Neural crest cell (in vitro differentiated cells): ENCODE results near the gene COX6B1. TPM values are rescaled to one million over a fixed set of nuclear protein-coding genes. Genes with fewer than 3 reads are reported as not detected.

Source experiments
- DNase-seq: peaks from one replicate; pipeline ENCODE4 v3.0.0; 2021; ENCODE audit warnings: low read depth, mixed read lengths, low spot score
- H3K27ac Mint-ChIP-seq: one replicate; pipeline ENCODE4 v1.8.0; 2021; ENCODE audit warnings: mild to moderate bottlenecking, mixed read lengths; ENCODE audit not compliant: unreplicated experiment
- H3K27me3 Mint-ChIP-seq: 2 replicates; pipeline ENCODE4 v1.8.0; 2021; ENCODE audit warnings: low read depth, mild to moderate bottlenecking, mixed read lengths
- H3K36me3 Mint-ChIP-seq: 2 replicates; pipeline ENCODE4 v1.8.0; 2021; ENCODE audit warnings: low read depth, mild to moderate bottlenecking, mixed read lengths
- H3K4me1 Mint-ChIP-seq: 2 replicates; pipeline ENCODE4 v1.8.0; 2021; ENCODE audit warnings: mixed read lengths
- H3K4me3 Mint-ChIP-seq: one replicate; pipeline ENCODE4 v1.8.0; 2021; ENCODE audit warnings: mild to moderate bottlenecking, mixed read lengths
- H3K9me3 Mint-ChIP-seq: 2 replicates; pipeline ENCODE4 v1.8.0; 2021; ENCODE audit warnings: mixed read lengths
- CTCF ChIP-seq: fragments of 200-600 bp; sonication (generic); conservative IDR thresholded peaks from 2 replicates; pipeline ENCODE4 v1.5.0; 2021; ENCODE audit warnings: antibody characterized with exemption, mild to moderate bottlenecking
- total RNA-seq: library from RNA; stranded (reverse); gene quantifications from 2 replicates; pipeline ENCODE4 v1.2.1, GENCODE V29; 2021

Gene COX6B1
- total RNA-seq, 1 donor from 2014 or later, result 339 TPM

- peaks cover 9% of the 10 kb centered on the region for H3K9me3 Mint-ChIP-seq
- no peak overlapping the region for H3K27ac Mint-ChIP-seq
- H3K4me3 Mint-ChIP-seq, result no peak overlapping the region
- no peak for TF ChIP-seq CTCF
- peaks cover 11% of the 10 kb centered on the region for H3K4me1 Mint-ChIP-seq
- H3K27me3 Mint-ChIP-seq, result no peaks in the 10 kb centered on the region
- no peaks in the 10 kb centered on the region for H3K36me3 Mint-ChIP-seq
- DNase-seq, result no peak
These were observed 38.2 kb upstream of the COX6B1 start for GRCh38 chr19:35609851-35610353.

- TF ChIP-seq CTCF, result no peak
- Mint-ChIP-seq H3K27me3 (no peaks in the 10 kb centered on the region), H3K4me3 (peak overlapping the region; percentile 92), H3K9me3 (peaks cover 9% of the 10 kb centered on the region), H3K4me1 (peaks cover 11% of the 10 kb centered on the region), H3K27ac (no peak overlapping the region), H3K36me3 (peaks cover 3% of the 10 kb centered on the region)
- DNase-seq, result no peak
These were observed 35.9 kb upstream of the COX6B1 start for GRCh38 chr19:35612224-35612558.

- peak; percentile 93 for DNase-seq
- peak within 1 kb of the TSS; percentile 96 for H3K27ac Mint-ChIP-seq
- no peaks in the 10 kb centered on the region for H3K27me3 Mint-ChIP-seq
- H3K9me3 Mint-ChIP-seq, result peaks cover 6% of the 10 kb centered on the region
- peaks cover 3% of the 10 kb centered on the region for H3K36me3 Mint-ChIP-seq
- peak within 1 kb of the TSS; percentile 92 for H3K4me3 Mint-ChIP-seq
- no peak for TF ChIP-seq CTCF
- peaks cover 11% of the 10 kb centered on the region for H3K4me1 Mint-ChIP-seq
These were observed 35.4 kb upstream of the COX6B1 start, which contains the start of gene HAUS5 for GRCh38 chr19:35612559-35613321. HAUS5 (plus strand) TSS chr19:35612735; CDS start chr19:35612795, 60 bp downstream.

GRCh38 chr19:35613574-35613973, 34.5 kb upstream of the COX6B1 start:
- peaks cover under 1% of the 10 kb centered on the region for H3K9me3 Mint-ChIP-seq
- H3K4me1 Mint-ChIP-seq, result peaks cover 11% of the 10 kb centered on the region
- no peak for DNase-seq
- peaks cover 3% of the 10 kb centered on the region for H3K36me3 Mint-ChIP-seq
- peak overlapping the region; percentile 92 for H3K4me3 Mint-ChIP-seq
- no peak for TF ChIP-seq CTCF
- H3K27ac Mint-ChIP-seq, result peak overlapping the region; percentile 6
- H3K27me3 Mint-ChIP-seq, result no peaks in the 10 kb centered on the region

GRCh38 chr19:35615036-35615435, 33.1 kb upstream of the COX6B1 start:
- Mint-ChIP-seq H3K4me3 (peak overlapping the region; percentile 54), H3K9me3 (no peaks in the 10 kb centered on the region), H3K4me1 (peaks cover 11% of the 10 kb centered on the region), H3K27me3 (no peaks in the 10 kb centered on the region), H3K36me3 (peaks cover 3% of the 10 kb centered on the region), H3K27ac (no peak overlapping the region)
- TF ChIP-seq CTCF, result no peak
- DNase-seq, result no peak
